Right cardiac atrium (tissue), 5 donors: ENCODE data around the gene GNAI3. TPM values are rescaled to one million over a fixed set of nuclear protein-coding genes. Genes with fewer than 3 reads are reported as not detected.
A peak's percentile ranks its signal among the peaks of the same experiment; 100 is the strongest.

Source experiments
- ATAC-seq, 2 donors: fragments of 200-7000 bp; cut with Tn5 transposase; one replicate each; pipeline versions ENCODE4 v1.8.0 to v1.9.1; 2020; ENCODE audit warnings: moderate library complexity in 2 of 2, mild to moderate bottlenecking in 1 of 2
- DNase-seq, 3 donors: peaks; one replicate each; pipeline ENCODE4 v3.0.0-alpha.2; 2020
- H3K27ac ChIP-seq: one replicate; pipeline ENCODE4 v1.5.1; 2013; ENCODE audit warnings: mild to moderate bottlenecking, low read length, control low read depth, moderate library complexity
- H3K27me3 ChIP-seq: one replicate; pipeline ENCODE4 v1.6.1; 2013; ENCODE audit not compliant: control insufficient read depth, insufficient read depth
- H3K4me1 ChIP-seq: one replicate; pipeline ENCODE4 v1.6.1; 2013; ENCODE audit warnings: low read length; ENCODE audit not compliant: control insufficient read depth, insufficient read depth
- H3K4me3 ChIP-seq: one replicate; pipeline ENCODE4 v1.5.1; 2013; ENCODE audit warnings: low read length, control low read depth
- H3K9me3 ChIP-seq: one replicate; pipeline ENCODE4 v1.6.1; 2013; ENCODE audit warnings: low read length; ENCODE audit not compliant: control insufficient read depth
- WGBS: extraction: QIAGEN DNeasy Blood & Tissue Kit; methylation state at CpG from one replicate; pipeline ENCODE4 v1.1.7; 2013; 5-methylcytosine and 5-hydroxymethylcytosine counted together
- intact Hi-C, 4 donors: fragments of 100-400 bp; cut with DNase I; formaldehyde crosslinking; loops; one replicate each; pipeline versions ENCODE4 v1.11.0 to v1.14.0; 2022 to 2023
- polyA plus RNA-seq: library from polyadenylated mRNA; stranded (reverse); fragments of 200-250 nt; gene quantifications from one replicate; pipeline ENCODE4 v1.2.3, GENCODE V29; 2013
- total RNA-seq, 4 donors: library from RNA; stranded (reverse); fragmentation: NEBNext Ultra II Directional; extraction: Animal tissue kit (Norgen Biotek cat#: 25700); gene quantifications; one replicate each; pipeline ENCODE4 v1.2.1, GENCODE V29; 2021
- donor health status: healthy with polysubstance abuse.
- donor health status: DM: no; HTN: yes; CAD: no.
- donor health status: DM: no; HTN: no; CAD: no.
- donor health status: DM: no; HTN: yes; CAD: no; lungs with severe emphysema.
- donor health status: DM: yes; HTN: yes; CAD: no.

The GNAI3 gene
- total and polyA plus RNA-seq, 5 donors = 1.6 to 4.7 (median 2.7) TPM

DNA sequence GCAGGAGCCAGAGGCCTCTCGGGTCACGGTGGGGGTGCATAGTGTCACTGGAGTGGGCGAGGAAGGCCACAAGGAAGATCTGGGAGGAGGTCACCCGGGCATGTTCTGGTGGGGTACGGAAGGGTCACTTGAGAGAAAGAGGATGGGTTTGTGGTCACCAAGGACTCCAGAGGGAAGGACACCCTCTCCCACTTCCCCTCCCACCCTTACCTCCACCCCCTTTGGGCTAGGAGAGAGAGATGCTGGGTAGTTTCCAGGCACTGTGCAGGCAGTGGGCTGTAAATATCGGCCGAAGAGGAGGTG, 39.6 kb upstream of the GNAI3 start:
- intact Hi-C loops = no loop called here
- H3K4me3 ChIP-seq = peak overlapping the region; percentile 75
- H3K4me1 ChIP-seq = peaks cover 3% of the 10 kb centered on the region
- no peaks in the 10 kb centered on the region for H3K9me3 ChIP-seq
- H3K27me3 ChIP-seq = no peaks in the 10 kb centered on the region
- H3K27ac ChIP-seq = no peak overlapping the region
- ATAC-seq = no peak
- DNase-seq = no peak
- 52% methylated on average over 7 of the region's 7 CpGs for WGBS

GRCh38 chr1:109509176-109510134, 39.0 kb upstream of the GNAI3 start, which contains the start of gene AMIGO1:
TSS of gene AMIGO1 (minus strand) at chr1:109509727. CDS start at chr1:109508912, 815 bp downstream.
- peak; percentile 77 to 84 for ATAC-seq
- no peaks in the 10 kb centered on the region for H3K27me3 ChIP-seq
- peaks cover 3% of the 10 kb centered on the region for H3K4me1 ChIP-seq
- H3K4me3 ChIP-seq = peak within 1 kb of the TSS; percentile 75
- no peaks in the 10 kb centered on the region for H3K9me3 ChIP-seq
- DNase-seq = peak; percentile 63 to 89 (median 85)
- H3K27ac ChIP-seq = no peak within 1 kb of the TSS
- intact Hi-C loops = no loop called here
- under 1% methylated on average over 100 of the region's 100 CpGs for WGBS

GRCh38 chr1:109513110-109513710, 35.2 kb upstream of the GNAI3 start:
- H3K4me3 ChIP-seq = no peak overlapping the region
- ATAC-seq = no peak
- peaks cover 3% of the 10 kb centered on the region for H3K4me1 ChIP-seq
- WGBS = 89% methylated on average over 2 of the region's 2 CpGs
- no peak for DNase-seq
- no peaks in the 10 kb centered on the region for H3K27me3 ChIP-seq
- H3K27ac ChIP-seq = no peak overlapping the region
- H3K9me3 ChIP-seq = no peaks in the 10 kb centered on the region
- intact Hi-C loops = no loop called here

DNA sequence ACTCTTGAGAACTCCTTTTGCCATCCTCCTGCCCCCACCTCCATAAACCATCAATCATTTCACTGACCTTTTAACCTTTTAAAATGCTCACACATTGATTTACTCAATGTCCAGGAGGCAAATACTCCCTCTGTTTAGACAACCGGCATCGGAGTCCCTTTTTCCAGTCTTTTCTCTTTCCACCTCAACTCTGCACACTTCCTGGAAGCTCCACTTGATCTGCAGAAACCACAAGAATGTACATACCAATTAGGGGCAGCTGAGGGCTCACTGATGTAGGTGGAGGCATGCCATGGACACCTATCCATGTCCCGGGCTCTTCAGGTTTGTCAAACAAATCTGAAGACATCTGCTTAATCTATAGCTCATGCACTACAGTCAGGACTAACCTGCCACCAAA, 33.6 kb upstream of the GNAI3 start:
- H3K4me3 ChIP-seq = no peak overlapping the region
- intact Hi-C loops = no loop called here
- H3K4me1 ChIP-seq = peaks cover 3% of the 10 kb centered on the region
- ATAC-seq (no peak), DNase-seq (no peak)
- WGBS = 76% methylated on average over 3 of the region's 3 CpGs
- no peak overlapping the region for H3K27ac ChIP-seq
- H3K9me3 ChIP-seq = no peaks in the 10 kb centered on the region
- H3K27me3 ChIP-seq = no peaks in the 10 kb centered on the region

DNA sequence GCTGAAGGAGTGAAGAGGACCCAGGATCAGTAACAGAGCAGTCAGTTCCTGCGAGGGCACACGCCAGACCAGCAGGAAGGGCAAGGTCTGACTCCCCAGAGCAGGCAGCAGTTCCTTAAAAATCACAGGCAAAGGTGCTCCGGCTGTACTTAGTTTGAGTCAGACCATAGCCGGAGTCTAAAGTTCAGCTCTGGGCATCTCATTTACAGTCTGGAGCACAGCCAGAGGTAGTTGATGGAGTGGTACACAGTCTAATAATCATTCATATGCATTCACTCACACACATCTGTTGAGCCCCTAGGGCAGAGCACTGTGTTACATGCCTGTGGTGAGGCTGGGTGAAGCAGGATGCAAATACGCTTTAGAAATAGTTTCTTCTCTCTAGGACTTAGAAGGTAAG, 31.5 kb upstream of the GNAI3 start:
- intact Hi-C loops = no loop called here
- H3K4me1 ChIP-seq = peaks cover 3% of the 10 kb centered on the region
- 86% methylated on average over 5 of the region's 5 CpGs for WGBS
- no peak overlapping the region for H3K4me3 ChIP-seq
- no peaks in the 10 kb centered on the region for H3K27me3 ChIP-seq
- no peaks in the 10 kb centered on the region for H3K9me3 ChIP-seq
- no peak overlapping the region for H3K27ac ChIP-seq
- no peak for ATAC-seq
- DNase-seq = no peak

- ATAC-seq = no peak
- 71% methylated on average over 5 of the region's 5 CpGs for WGBS
- H3K4me3 ChIP-seq = no peak overlapping the region
- no peak for DNase-seq
- intact Hi-C loops = no loop called here
- H3K9me3 ChIP-seq = no peaks in the 10 kb centered on the region
- no peaks in the 10 kb centered on the region for H3K27me3 ChIP-seq
- no peak overlapping the region for H3K27ac ChIP-seq
- H3K4me1 ChIP-seq = peaks cover 3% of the 10 kb centered on the region
These were observed 31.1 kb upstream of the GNAI3 start for GRCh38 chr1:109517337-109517736.

- Histone ChIP-seq H3K27me3 (no peaks in the 10 kb centered on the region), H3K27ac (no peak overlapping the region), H3K9me3 (no peaks in the 10 kb centered on the region), H3K4me3 (no peak overlapping the region), H3K4me1 (peaks cover 3% of the 10 kb centered on the region)
- 49% methylated on average over 14 of the region's 14 CpGs for WGBS
- ATAC-seq = no peak
- intact Hi-C loops = no loop called here
- DNase-seq = no peak
These were observed 27.1 kb upstream of the GNAI3 start for GRCh38 chr1:109521002-109521951.

GRCh38 chr1:109522026-109522425, 26.4 kb upstream of the GNAI3 start:
- H3K9me3 ChIP-seq = no peaks in the 10 kb centered on the region
- 81% methylated on average over 7 of the region's 7 CpGs for WGBS
- DNase-seq (no peak), ATAC-seq (no peak)
- intact Hi-C loops = no loop called here
- H3K27me3 ChIP-seq = no peaks in the 10 kb centered on the region
- peaks cover 3% of the 10 kb centered on the region for H3K4me1 ChIP-seq
- no peak overlapping the region for H3K27ac ChIP-seq
- H3K4me3 ChIP-seq = no peak overlapping the region

- no peaks in the 10 kb centered on the region for H3K9me3 ChIP-seq
- intact Hi-C loops = no loop called here
- H3K4me3 ChIP-seq = no peak overlapping the region
- no peak for DNase-seq
- H3K27ac ChIP-seq = no peak overlapping the region
- no peak for ATAC-seq
- 89% methylated on average over 2 of the region's 2 CpGs for WGBS
- H3K4me1 ChIP-seq = peaks cover 3% of the 10 kb centered on the region
- no peaks in the 10 kb centered on the region for H3K27me3 ChIP-seq
These were observed 24.7 kb upstream of the GNAI3 start for GRCh38 chr1:109523706-109524105.

DNA sequence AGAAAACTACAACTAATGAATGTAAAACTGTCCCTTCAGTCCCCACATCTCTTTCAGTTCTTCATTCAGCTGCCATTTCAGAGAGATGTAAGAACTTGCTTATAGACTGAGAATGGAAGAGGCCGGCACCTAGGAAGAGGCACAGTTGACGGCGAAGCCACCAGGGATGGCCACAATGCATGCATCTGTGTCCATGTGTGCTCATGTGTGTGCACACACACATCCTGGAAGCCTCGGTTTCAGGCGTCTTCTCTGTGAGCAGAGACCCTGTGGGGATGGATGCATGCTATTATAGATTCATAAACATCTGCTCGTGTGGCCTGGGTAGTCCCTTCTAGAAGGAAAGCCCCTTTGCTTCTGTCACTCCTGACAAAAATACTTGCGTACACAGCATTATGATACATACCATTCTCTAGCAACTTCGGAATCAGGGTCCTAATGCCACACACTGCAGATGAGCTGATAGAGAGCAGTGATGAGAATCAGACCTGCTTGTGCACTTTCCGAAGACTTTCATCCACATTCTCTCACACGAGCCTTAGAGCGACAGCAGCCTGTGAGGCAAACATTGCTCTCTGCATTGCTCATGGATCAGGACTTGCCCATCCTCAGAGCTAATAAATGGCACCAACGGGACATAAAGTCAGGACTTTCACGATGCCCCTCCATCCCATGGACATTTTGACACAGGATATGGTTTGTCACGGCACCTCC, 21.2 kb upstream of the GNAI3 start:
- Histone ChIP-seq H3K4me3 (no peak overlapping the region), H3K9me3 (no peaks in the 10 kb centered on the region), H3K27ac (no peak overlapping the region), H3K27me3 (no peaks in the 10 kb centered on the region), H3K4me1 (no peaks in the 10 kb centered on the region)
- intact Hi-C loops = loop anchor here in 1 of 4 donors (2.0 kb wide), 1 partner anchor 30 kb away; no protein-coding TSS in a partner anchor
- WGBS = 76% methylated on average over 14 of the region's 14 CpGs
- no peak for ATAC-seq
- no peak for DNase-seq
